GM23338 (cell line): ENCODE results near the gene STOM. TPM values are rescaled to one million over a fixed set of nuclear protein-coding genes. Genes with fewer than 3 reads are reported as not detected.
"Not testable (repeated sequence)": the region's sequence is repeated elsewhere in the genome, so short reads cannot be mapped to it uniquely, and the experiment has no call there.

ENCODE experiments used
- ATAC-seq: fragments of 200-7000 bp; cut with Tn5 transposase; 3 replicates; pipeline ENCODE4 v1.9.1; 2020
- DNase-seq: peaks from one replicate; pipeline ENCODE4 v3.0.0-alpha.2; 2015; ENCODE audit warnings: low spot score
- H2AFZ ChIP-seq: fragments of 200-600 bp; sonication (generic); 2 replicates; pipeline ENCODE4 v1.8.0; 2016; ENCODE audit warnings: antibody characterized with exemption, mild to moderate bottlenecking, moderate library complexity
- H3F3A ChIP-seq: fragments of 200-600 bp; sonication (generic); replicated peaks from 2 replicates; pipeline ENCODE4 v1.8.0; 2017; ENCODE audit warnings: antibody characterized with exemption, mixed run types, low read depth
- H3K27ac ChIP-seq: fragments of 200-600 bp; sonication (generic); 2 replicates; pipeline ENCODE4 v1.6.1; 2016; ENCODE audit warnings: low read depth
- H3K27me3 ChIP-seq: fragments of 200-600 bp; sonication (generic); 2 replicates; pipeline ENCODE4 v1.8.0; 2016; ENCODE audit warnings: mild to moderate bottlenecking, mixed run types, moderate library complexity; ENCODE audit not compliant: insufficient read depth
- H3K36me3 ChIP-seq: fragments of 200-600 bp; sonication (generic); 2 replicates; pipeline ENCODE4 v1.8.0; 2016; ENCODE audit warnings: mild to moderate bottlenecking; ENCODE audit not compliant: insufficient read depth
- H3K4me1 ChIP-seq: fragments of 200-600 bp; sonication (generic); 2 replicates; pipeline ENCODE4 v1.8.0; 2016; ENCODE audit warnings: mild to moderate bottlenecking, moderate library complexity; ENCODE audit not compliant: insufficient read depth
- H3K4me2 ChIP-seq: fragments of 200-600 bp; sonication (generic); 2 replicates; pipeline ENCODE4 v1.7.1; 2017; ENCODE audit warnings: mixed run types
- H3K4me3 ChIP-seq: fragments of 200-600 bp; sonication (generic); 2 replicates; pipeline ENCODE4 v1.6.1; 2016; ENCODE audit warnings: mixed run types
- H3K79me2 ChIP-seq: fragments of 200-600 bp; sonication (generic); replicated peaks from 2 replicates; pipeline ENCODE4 v1.8.0; 2017; ENCODE audit warnings: mild to moderate bottlenecking; ENCODE audit not compliant: insufficient read depth
- H3K9me2 ChIP-seq: fragments of 200-600 bp; sonication (generic); 2 replicates; pipeline ENCODE4 v1.8.0; 2017; ENCODE audit not compliant: insufficient read depth
- H4K20me1 ChIP-seq: fragments of 200-600 bp; sonication (generic); replicated peaks from 2 replicates; pipeline ENCODE4 v1.8.0; 2017; ENCODE audit warnings: mild to moderate bottlenecking; ENCODE audit not compliant: insufficient read depth
- H3K27ac Mint-ChIP-seq: 2 replicates; pipeline ENCODE4 v1.8.0; 2020; ENCODE audit warnings: inconsistent platforms, mild to moderate bottlenecking, moderate library complexity, mixed read lengths
- H3K27me3 Mint-ChIP-seq: 3 replicates; pipeline ENCODE4 v1.8.0; 2022; ENCODE audit warnings: low read depth, mild to moderate bottlenecking, moderate library complexity, mixed read lengths, inconsistent platforms; ENCODE audit not compliant: insufficient read depth, poor library complexity
- H3K36me3 Mint-ChIP-seq: 3 replicates; pipeline ENCODE4 v1.8.0; 2021; ENCODE audit warnings: low read depth, mild to moderate bottlenecking, inconsistent platforms, moderate library complexity, mixed read lengths
- H3K4me1 Mint-ChIP-seq: 3 replicates; pipeline ENCODE4 v1.8.0; 2020; ENCODE audit warnings: mild to moderate bottlenecking, inconsistent platforms, mixed read lengths
- H3K4me3 Mint-ChIP-seq: 3 replicates; pipeline ENCODE4 v1.8.0; 2021; ENCODE audit warnings: moderate library complexity, mild to moderate bottlenecking, inconsistent platforms, mixed read lengths
- H3K9me3 Mint-ChIP-seq: 3 replicates; pipeline ENCODE4 v1.8.0; 2020; ENCODE audit warnings: moderate library complexity, mild to moderate bottlenecking, inconsistent platforms, mixed read lengths
- POLR2AphosphoS5 ChIP-seq: IDR thresholded peaks from 2 replicates; pipeline ENCODE4 v1.6.1; 2016; ENCODE audit warnings: antibody characterized with exemption, low read depth
- ZNF331 ChIP-seq: fragments of 250-450 bp; sonication (Bioruptor Pico); IDR thresholded peaks from 2 replicates; pipeline ENCODE4 v1.5.0; 2020; ENCODE audit warnings: low read depth, mild to moderate bottlenecking, moderate library complexity
- polyA plus RNA-seq: library from polyadenylated mRNA; unstranded; fragments of >200 nt; fragmentation: Nextera tagmentation; extraction: Ambion mirVana; gene quantifications from 2 replicates; pipeline ENCODE4 v1.2.1, GENCODE V29; 2016
- total RNA-seq: library from RNA; depleted of rRNA; stranded (reverse); fragments of >200 nt; shearing (Covaris generic); gene quantifications from 2 replicates; pipeline ENCODE4 v1.2.3, GENCODE V29; 2014
- TF ChIP-seq, protein P1 (sequence below): fragments of 250-450 bp; sonication (Bioruptor Pico); IDR thresholded peaks from 2 replicates; pipeline ENCODE4 v1.5.0; 2020; ENCODE audit warnings: mild to moderate bottlenecking, moderate library complexity

Gene STOM
- total and polyA plus RNA-seq, 2 experiments from 2014 or later = 29.4 to 51.1 TPM

- Histone ChIP-seq H3K79me2 (no peaks in the 10 kb centered on the region), H2AFZ (no peak overlapping the region), H3K4me3 (no peak overlapping the region), H3K4me1 (peaks cover 20% of the 10 kb centered on the region), H3K9me2 (no peaks in the 10 kb centered on the region), H3K4me2 (no peak overlapping the region), H3F3A (peaks cover 2% of the 10 kb centered on the region; the same call in 1 of the 2 replicates), H3K36me3 (no peaks in the 10 kb centered on the region), H3K27me3 (peaks cover 18% of the 10 kb centered on the region), H3K27ac (no peak overlapping the region), H4K20me1 (peaks cover 3% of the 10 kb centered on the region; the same call in 1 of the 2 replicates)
- Mint-ChIP-seq H3K27me3 (peaks cover 18% of the 10 kb centered on the region), H3K36me3 (peaks cover 3% of the 10 kb centered on the region; the same call in 1 of the 3 replicates), H3K4me1 (peaks cover 35% of the 10 kb centered on the region), H3K4me3 (no peak overlapping the region), H3K27ac (no peak overlapping the region), H3K9me3 (no peaks in the 10 kb centered on the region; the same call in 2 of the 3 replicates)
- DNase-seq (no peak), ATAC-seq (peak; percentile 10; the same call in 1 of the 3 replicates)
- no peak for TF ChIP-seq ZNF331
Measured at GRCh38 chr9:121292801-121293241, 77.2 kb downstream of the STOM start.

DNA sequence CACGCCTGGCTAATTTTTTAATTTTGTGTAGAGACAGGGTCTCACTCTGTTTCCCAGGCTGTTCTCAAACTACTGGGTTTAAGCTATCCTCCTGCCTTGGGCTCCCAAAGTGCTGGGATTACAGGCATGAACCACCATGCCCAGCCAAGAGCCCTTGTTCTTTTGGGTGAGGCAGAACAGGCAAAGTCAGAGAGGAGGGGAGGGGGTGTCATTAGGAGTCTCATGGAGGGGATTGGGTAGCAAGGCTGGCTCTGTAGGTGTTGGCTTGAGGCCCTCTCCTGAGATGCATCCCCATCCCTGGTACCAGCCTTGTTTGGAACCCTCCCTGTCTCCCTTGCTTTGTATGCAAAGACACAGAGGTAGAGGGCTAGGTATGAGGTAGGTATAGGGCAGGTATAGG, 78.0 kb downstream of the STOM start:
- no peak overlapping the region for H2AFZ ChIP-seq
- peaks cover 21% of the 10 kb centered on the region for H3K27me3 ChIP-seq
- H3K79me2 ChIP-seq = no peaks in the 10 kb centered on the region
- TF ChIP-seq POLR2AphosphoS5 = no peak
- DNase-seq = no peak
- H3K9me2 ChIP-seq = no peaks in the 10 kb centered on the region
- peaks cover 35% of the 10 kb centered on the region for H3K4me1 Mint-ChIP-seq
- H3K4me3 Mint-ChIP-seq = no peak overlapping the region
- peaks cover 24% of the 10 kb centered on the region for H3K4me1 ChIP-seq
- H3K27ac ChIP-seq = no peak overlapping the region
- H3K27ac Mint-ChIP-seq = no peak overlapping the region
- no peak overlapping the region for H3K4me3 ChIP-seq
- H3F3A ChIP-seq = peaks cover 4% of the 10 kb centered on the region; the same call in 1 of the 2 replicates
- no peaks in the 10 kb centered on the region for H3K36me3 ChIP-seq
- no peak for ATAC-seq
- no peaks in the 10 kb centered on the region; the same call in 2 of the 3 replicates for H3K9me3 Mint-ChIP-seq
- H4K20me1 ChIP-seq = peaks cover 5% of the 10 kb centered on the region; the same call in 1 of the 2 replicates
- peaks cover 3% of the 10 kb centered on the region; the same call in 1 of the 3 replicates for H3K36me3 Mint-ChIP-seq
- H3K4me2 ChIP-seq = no peak overlapping the region
- H3K27me3 Mint-ChIP-seq = peaks cover 24% of the 10 kb centered on the region

GRCh38 chr9:121291536-121291935, 78.5 kb downstream of the STOM start:
- not testable (repeated sequence) for H4K20me1 ChIP-seq, H3K27ac ChIP-seq, H3K4me3 ChIP-seq, H3K4me2 ChIP-seq, H3F3A ChIP-seq, H3K9me2 ChIP-seq, DNase-seq, H3K4me3 Mint-ChIP-seq, H3K27ac Mint-ChIP-seq, H2AFZ ChIP-seq, H3K79me2 ChIP-seq, H3K9me3 Mint-ChIP-seq, H3K36me3 ChIP-seq, H3K36me3 Mint-ChIP-seq, ATAC-seq
- H3K27me3 Mint-ChIP-seq = peaks cover 25% of the 10 kb centered on the region
- H3K4me1 ChIP-seq = peaks cover 29% of the 10 kb centered on the region
- H3K4me1 Mint-ChIP-seq = peaks cover 38% of the 10 kb centered on the region
- H3K27me3 ChIP-seq = peaks cover 22% of the 10 kb centered on the region

- H2AFZ ChIP-seq = no peak overlapping the region
- H3K9me3 Mint-ChIP-seq = no peaks in the 10 kb centered on the region; the same call in 2 of the 3 replicates
- peaks cover 40% of the 10 kb centered on the region for H3K4me1 ChIP-seq
- no peak overlapping the region for H3K27ac ChIP-seq
- H3K27me3 ChIP-seq = peaks cover 38% of the 10 kb centered on the region
- ATAC-seq (no peak), DNase-seq (no peak)
- H3K36me3 Mint-ChIP-seq = peaks cover 5% of the 10 kb centered on the region; the same call in 1 of the 3 replicates
- no peaks in the 10 kb centered on the region for H3K36me3 ChIP-seq
- H4K20me1 ChIP-seq = peaks cover 9% of the 10 kb centered on the region
- no peak overlapping the region for H3K4me3 ChIP-seq
- no peaks in the 10 kb centered on the region for H3K9me2 ChIP-seq
- peaks cover 12% of the 10 kb centered on the region for H3F3A ChIP-seq
- peaks cover 35% of the 10 kb centered on the region for H3K27me3 Mint-ChIP-seq
- peak overlapping the region; percentile 49; the same call in 1 of the 2 replicates for H3K27ac Mint-ChIP-seq
- peak overlapping the region; percentile 50; the same call in 1 of the 2 replicates for H3K4me2 ChIP-seq
- H3K79me2 ChIP-seq = no peaks in the 10 kb centered on the region
- peaks cover 48% of the 10 kb centered on the region for H3K4me1 Mint-ChIP-seq
- 0 out of 3 replicates have a peak overlapping the region, but pooled peaks have one; percentile 28 for H3K4me3 Mint-ChIP-seq
- TF ChIP-seq, protein P1, sequence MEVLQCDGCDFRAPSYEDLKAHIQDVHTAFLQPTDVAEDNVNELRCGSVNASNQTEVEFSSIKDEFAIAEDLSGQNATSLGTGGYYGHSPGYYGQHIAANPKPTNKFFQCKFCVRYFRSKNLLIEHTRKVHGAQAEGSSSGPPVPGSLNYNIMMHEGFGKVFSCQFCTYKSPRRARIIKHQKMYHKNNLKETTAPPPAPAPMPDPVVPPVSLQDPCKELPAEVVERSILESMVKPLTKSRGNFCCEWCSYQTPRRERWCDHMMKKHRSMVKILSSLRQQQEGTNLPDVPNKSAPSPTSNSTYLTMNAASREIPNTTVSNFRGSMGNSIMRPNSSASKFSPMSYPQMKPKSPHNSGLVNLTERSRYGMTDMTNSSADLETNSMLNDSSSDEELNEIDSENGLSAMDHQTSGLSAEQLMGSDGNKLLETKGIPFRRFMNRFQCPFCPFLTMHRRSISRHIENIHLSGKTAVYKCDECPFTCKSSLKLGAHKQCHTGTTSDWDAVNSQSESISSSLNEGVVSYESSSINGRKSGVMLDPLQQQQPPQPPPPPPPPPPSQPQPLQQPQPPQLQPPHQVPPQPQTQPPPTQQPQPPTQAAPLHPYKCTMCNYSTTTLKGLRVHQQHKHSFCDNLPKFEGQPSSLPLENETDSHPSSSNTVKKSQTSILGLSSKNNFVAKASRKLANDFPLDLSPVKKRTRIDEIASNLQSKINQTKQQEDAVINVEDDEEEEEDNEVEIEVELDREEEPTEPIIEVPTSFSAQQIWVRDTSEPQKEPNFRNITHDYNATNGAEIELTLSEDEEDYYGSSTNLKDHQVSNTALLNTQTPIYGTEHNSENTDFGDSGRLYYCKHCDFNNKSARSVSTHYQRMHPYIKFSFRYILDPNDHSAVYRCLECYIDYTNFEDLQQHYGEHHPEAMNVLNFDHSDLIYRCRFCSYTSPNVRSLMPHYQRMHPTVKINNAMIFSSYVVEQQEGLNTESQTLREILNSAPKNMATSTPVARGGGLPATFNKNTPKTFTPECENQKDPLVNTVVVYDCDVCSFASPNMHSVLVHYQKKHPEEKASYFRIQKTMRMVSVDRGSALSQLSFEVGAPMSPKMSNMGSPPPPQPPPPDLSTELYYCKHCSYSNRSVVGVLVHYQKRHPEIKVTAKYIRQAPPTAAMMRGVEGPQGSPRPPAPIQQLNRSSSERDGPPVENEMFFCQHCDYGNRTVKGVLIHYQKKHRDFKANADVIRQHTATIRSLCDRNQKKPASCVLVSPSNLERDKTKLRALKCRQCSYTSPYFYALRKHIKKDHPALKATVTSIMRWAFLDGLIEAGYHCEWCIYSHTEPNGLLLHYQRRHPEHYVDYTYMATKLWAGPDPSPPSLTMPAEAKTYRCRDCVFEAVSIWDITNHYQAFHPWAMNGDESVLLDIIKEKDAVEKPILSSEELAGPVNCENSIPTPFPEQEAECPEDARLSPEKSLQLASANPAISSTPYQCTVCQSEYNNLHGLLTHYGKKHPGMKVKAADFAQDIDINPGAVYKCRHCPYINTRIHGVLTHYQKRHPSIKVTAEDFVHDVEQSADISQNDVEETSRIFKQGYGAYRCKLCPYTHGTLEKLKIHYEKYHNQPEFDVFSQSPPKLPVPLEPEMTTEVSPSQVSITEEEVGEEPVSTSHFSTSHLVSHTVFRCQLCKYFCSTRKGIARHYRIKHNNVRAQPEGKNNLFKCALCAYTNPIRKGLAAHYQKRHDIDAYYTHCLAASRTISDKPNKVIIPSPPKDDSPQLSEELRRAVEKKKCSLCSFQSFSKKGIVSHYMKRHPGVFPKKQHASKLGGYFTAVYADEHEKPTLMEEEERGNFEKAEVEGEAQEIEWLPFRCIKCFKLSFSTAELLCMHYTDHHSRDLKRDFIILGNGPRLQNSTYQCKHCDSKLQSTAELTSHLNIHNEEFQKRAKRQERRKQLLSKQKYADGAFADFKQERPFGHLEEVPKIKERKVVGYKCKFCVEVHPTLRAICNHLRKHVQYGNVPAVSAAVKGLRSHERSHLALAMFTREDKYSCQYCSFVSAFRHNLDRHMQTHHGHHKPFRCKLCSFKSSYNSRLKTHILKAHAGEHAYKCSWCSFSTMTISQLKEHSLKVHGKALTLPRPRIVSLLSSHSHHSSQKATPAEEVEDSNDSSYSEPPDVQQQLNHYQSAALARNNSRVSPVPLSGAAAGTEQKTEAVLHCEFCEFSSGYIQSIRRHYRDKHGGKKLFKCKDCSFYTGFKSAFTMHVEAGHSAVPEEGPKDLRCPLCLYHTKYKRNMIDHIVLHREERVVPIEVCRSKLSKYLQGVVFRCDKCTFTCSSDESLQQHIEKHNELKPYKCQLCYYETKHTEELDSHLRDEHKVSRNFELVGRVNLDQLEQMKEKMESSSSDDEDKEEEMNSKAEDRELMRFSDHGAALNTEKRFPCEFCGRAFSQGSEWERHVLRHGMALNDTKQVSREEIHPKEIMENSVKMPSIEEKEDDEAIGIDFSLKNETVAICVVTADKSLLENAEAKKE (CRISPR knock-in tag) = no peak
Measured at GRCh38 chr9:121289772-121290370, 80.2 kb downstream of the STOM start.
